Pulmonary artery endothelial cell (primary cell): ENCODE results near the gene POU3F1. TPM values are rescaled to one million over a fixed set of nuclear protein-coding genes. Genes with fewer than 3 reads are reported as not detected.

Experiments
- DNase-seq: peaks from one replicate; pipeline ENCODE4 v3.0.0-alpha.2; 2011; ENCODE audit warnings: low read depth, low spot score
- total RNA-seq: library from RNA; depleted of rRNA; stranded (reverse); fragments of >200 nt; gene quantifications from 2 replicates; pipeline ENCODE4 v1.2.3, GENCODE V29; 2014

Gene POU3F1
- not detected in 2 replicates for total RNA-seq

- DNase-seq = no peak
Observed at GRCh38 chr1:38046333-38046883, at the start of gene POU3F1. POU3F1 (minus strand) TSS chr1:38046793; CDS start chr1:38046743, 50 bp downstream.

- no peak for DNase-seq
Observed at GRCh38 chr1:38095454-38095931, 48.9 kb upstream of the POU3F1 start.

- DNase-seq = no peak
Observed at GRCh38 chr1:38094711-38095290, 48.2 kb upstream of the POU3F1 start.

GRCh38 chr1:38093569-38094520 lies 47.3 kb upstream of the POU3F1 start:
- DNase-seq = no peak

- DNase-seq = no peak
Observed at GRCh38 chr1:38092256-38092655, 45.7 kb upstream of the POU3F1 start.

- DNase-seq = no peak
Observed at GRCh38 chr1:38090796-38091195, 44.2 kb upstream of the POU3F1 start.

- DNase-seq = no peak
Observed at GRCh38 chr1:38089712-38090360, 43.2 kb upstream of the POU3F1 start.

GRCh38 chr1:38088791-38089190 lies 42.2 kb upstream of the POU3F1 start:
- DNase-seq = no peak

- DNase-seq = no peak
Observed at GRCh38 chr1:38088366-38088765, 41.8 kb upstream of the POU3F1 start.

GRCh38 chr1:38087676-38088075 lies 41.1 kb upstream of the POU3F1 start:
- no peak for DNase-seq

- no peak for DNase-seq
Observed at GRCh38 chr1:38085666-38086330, 39.2 kb upstream of the POU3F1 start.

- DNase-seq = no peak
Observed at GRCh38 chr1:38084700-38085099, 38.1 kb upstream of the POU3F1 start.

- DNase-seq = no peak
Observed at GRCh38 chr1:38084113-38084512, 37.5 kb upstream of the POU3F1 start.

GRCh38 chr1:38083541-38083940 lies 36.9 kb upstream of the POU3F1 start:
- DNase-seq = no peak

- DNase-seq = no peak
Observed at GRCh38 chr1:38082769-38083263, 36.2 kb upstream of the POU3F1 start.

- no peak for DNase-seq
Observed at GRCh38 chr1:38079019-38079418, 32.4 kb upstream of the POU3F1 start.

- no peak for DNase-seq
Observed at GRCh38 chr1:38077523-38078147, 31.0 kb upstream of the POU3F1 start.

GRCh38 chr1:38076455-38076854 lies 29.9 kb upstream of the POU3F1 start:
- DNase-seq = no peak

- no peak for DNase-seq
Observed at GRCh38 chr1:38076038-38076437, 29.4 kb upstream of the POU3F1 start.

- no peak for DNase-seq
Observed at GRCh38 chr1:38075191-38075590, 28.6 kb upstream of the POU3F1 start.

- no peak for DNase-seq
Observed at GRCh38 chr1:38074302-38074677, 27.7 kb upstream of the POU3F1 start.
